ENCODE results near the gene PAX3.

PAX3 gene

GRCh38 chr2:222310747-222311318 lies 12.0 kb upstream of the PAX3 start:
- DNase-seq (ENCODE audit: low read depth in 2 of 2) = no peak

GRCh38 chr2:222309766-222310165 lies 11.0 kb upstream of the PAX3 start:
- DNase-seq (ENCODE audit: low read depth in 2 of 2) = no peak

GRCh38 chr2:222309361-222309760 lies 10.6 kb upstream of the PAX3 start:
- no peak for DNase-seq (ENCODE audit: low read depth in 2 of 2)

- DNase-seq (ENCODE audit: low read depth in 2 of 2) = no peak
Observed at GRCh38 chr2:222307978-222308730, 9.4 kb upstream of the PAX3 start.

- no peak for DNase-seq (ENCODE audit: low read depth in 2 of 2)
Observed at GRCh38 chr2:222307143-222307756, 8.5 kb upstream of the PAX3 start.

- DNase-seq (ENCODE audit: low read depth in 2 of 2) = no peak
Observed at GRCh38 chr2:222306393-222307142, 7.8 kb upstream of the PAX3 start.

GRCh38 chr2:222305516-222306392 lies 7.0 kb upstream of the PAX3 start:
- DNase-seq (ENCODE audit: low read depth in 2 of 2) = no peak

GRCh38 chr2:222304737-222305515 lies 6.1 kb upstream of the PAX3 start:
- DNase-seq (ENCODE audit: low read depth in 2 of 2) = no peak

- no peak for DNase-seq (ENCODE audit: low read depth in 2 of 2)
Observed at GRCh38 chr2:222303828-222304736, 5.3 kb upstream of the PAX3 start.

GRCh38 chr2:222303045-222303827 lies 4.4 kb upstream of the PAX3 start:
- no peak for DNase-seq (ENCODE audit: low read depth in 2 of 2)

- DNase-seq (ENCODE audit: low read depth in 2 of 2) = no peak
Observed at GRCh38 chr2:222302178-222303018, 3.6 kb upstream of the PAX3 start.

GRCh38 chr2:222301796-222302118 lies 3.0 kb upstream of the PAX3 start:
- DNase-seq (ENCODE audit: low read depth in 2 of 2) = no peak

GRCh38 chr2:222301053-222301795 lies 2.4 kb upstream of the PAX3 start:
- no peak for DNase-seq (ENCODE audit: low read depth in 2 of 2)

- DNase-seq (ENCODE audit: low read depth in 2 of 2) = no peak
Observed at GRCh38 chr2:222300726-222301052, 1.9 kb upstream of the PAX3 start.

- no peak for DNase-seq (ENCODE audit: low read depth in 2 of 2)
Observed at GRCh38 chr2:222299906-222300725, 1.3 kb upstream of the PAX3 start.

GRCh38 chr2:222298001-222298310 lies 842 bp downstream of the PAX3 start:
- no peak for DNase-seq (ENCODE audit: low read depth in 2 of 2)

GRCh38 chr2:222297600-222297935 lies 1.2 kb downstream of the PAX3 start:
- DNase-seq (ENCODE audit: low read depth in 2 of 2) = no peak

Data from stimulated activated CD4-positive, alpha-beta T cell treated with anti-CD3 and anti-CD28 coated beads, Interleukin-1b, Interleukin-23, amount 100 ng/mL, for 4 hours (primary cell).